Effector memory CD8-positive, alpha-beta T cell (primary cell): ENCODE results near the gene NUAK2.
A peak's percentile ranks its signal among the peaks of the same experiment; 100 is the strongest.
"Not testable (repeated sequence)": the region's sequence is repeated elsewhere in the genome, so short reads cannot be mapped to it uniquely, and the experiment has no call there.

Experiments used
- ATAC-seq: fragments of 150-1000 bp; cut with Tn5 transposase; replicated peaks from 2 replicates; pipeline ENCODE4 v1.10.0; 2021; ENCODE audit warnings: mild to moderate bottlenecking, moderate library complexity
- DNase-seq, 3 experiments: peaks; one replicate each; pipeline ENCODE4 v3.0.0; 2021
- H3K27ac Mint-ChIP-seq, 2 donors: one replicate each; pipeline ENCODE4 v1.8.0; 2022; ENCODE audit warnings: mild to moderate bottlenecking in 2 of 2, mixed read lengths in 2 of 2, moderate library complexity in 2 of 2
- H3K27me3 Mint-ChIP-seq, 2 donors: one replicate each; pipeline ENCODE4 v1.8.0; 2022; ENCODE audit warnings: mixed read lengths in 2 of 2
- H3K36me3 Mint-ChIP-seq: one replicate; pipeline ENCODE4 v1.8.0; 2022; ENCODE audit warnings: mild to moderate bottlenecking, moderate library complexity, mixed read lengths; ENCODE audit not compliant: insufficient read depth
- H3K4me1 Mint-ChIP-seq, 2 donors: one replicate each; pipeline ENCODE4 v1.8.0; 2022; ENCODE audit warnings: low read depth in 2 of 2, mixed read lengths in 2 of 2
- H3K4me3 Mint-ChIP-seq, 2 donors: one replicate each; pipeline ENCODE4 v1.8.0; 2022; ENCODE audit warnings: mild to moderate bottlenecking in 2 of 2, mixed read lengths in 2 of 2, moderate library complexity in 2 of 2
- H3K9me3 Mint-ChIP-seq, 2 donors: one replicate each; pipeline ENCODE4 v1.8.0; 2022; ENCODE audit warnings: mixed read lengths in 2 of 2

NUAK2 gene

DNA sequence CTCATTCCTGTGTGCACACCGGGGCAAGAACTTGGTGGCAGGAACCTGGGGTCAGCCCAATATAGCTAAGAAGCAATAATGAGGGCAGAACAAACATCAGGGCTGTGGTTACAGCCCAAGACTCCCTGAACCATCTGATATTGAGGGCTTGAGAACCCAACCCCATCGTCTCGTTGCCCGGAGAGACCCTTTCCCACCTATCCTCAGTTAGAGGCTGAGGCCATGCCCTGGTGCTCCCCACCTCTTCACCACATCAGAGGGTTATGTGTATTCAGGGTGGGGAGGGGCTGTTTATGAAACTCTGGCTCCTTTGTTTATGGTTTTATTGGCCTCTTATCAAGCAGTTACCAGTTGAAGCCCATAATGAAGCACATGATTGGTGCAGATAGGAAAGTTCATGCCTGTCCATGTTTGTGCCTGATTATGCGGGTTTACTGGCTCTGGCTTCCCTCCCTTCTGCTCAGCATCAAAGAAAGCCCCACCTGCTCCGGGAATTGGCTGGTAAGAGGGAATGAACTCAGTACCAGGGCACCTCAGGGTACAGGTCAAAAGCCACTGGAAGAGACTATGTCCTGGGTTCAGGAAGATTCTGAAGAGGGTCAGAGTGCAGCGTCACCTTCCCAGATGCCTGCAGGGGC is 14.5 kb downstream of the NUAK2 start:
- Mint-ChIP-seq H3K27me3 (no peaks in the 10 kb centered on the region), H3K36me3 (peaks cover 82% of the 10 kb centered on the region), H3K27ac (peak overlapping the region in 1 of 2 donors; percentile 5), H3K9me3 (no peaks in the 10 kb centered on the region), H3K4me1 (peaks cover 28 to 37% of the 10 kb centered on the region in 2 donors), H3K4me3 (no peak overlapping the region)
- ATAC-seq (no peak), DNase-seq (no peak)

DNA sequence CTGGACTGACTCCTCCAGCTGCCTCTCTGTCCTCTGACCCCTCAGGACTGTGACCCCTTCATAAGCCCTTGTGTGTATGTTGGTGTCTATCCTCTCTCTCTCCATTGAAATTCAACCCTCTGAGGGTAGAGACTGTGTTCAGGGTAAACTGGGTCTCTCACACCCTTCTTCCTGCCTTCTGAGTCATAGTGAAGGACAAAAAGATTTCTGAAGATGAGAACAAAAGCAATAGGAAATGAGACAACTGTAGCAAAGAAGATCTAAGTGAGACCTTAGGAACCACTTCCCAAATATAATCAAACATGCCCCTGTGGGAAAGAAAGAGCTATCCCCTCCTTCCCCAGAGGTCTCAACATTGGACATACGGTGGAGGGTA is 16.9 kb downstream of the NUAK2 start:
- Mint-ChIP-seq H3K27ac (peak overlapping the region in 1 of 2 donors; percentile 55), H3K27me3 (no peaks in the 10 kb centered on the region), H3K4me1 (peaks cover 17 to 20% of the 10 kb centered on the region in 2 donors), H3K36me3 (peaks cover 72% of the 10 kb centered on the region), H3K9me3 (no peaks in the 10 kb centered on the region), H3K4me3 (no peak overlapping the region)
- ATAC-seq: no peak
- DNase-seq: no peak

DNA sequence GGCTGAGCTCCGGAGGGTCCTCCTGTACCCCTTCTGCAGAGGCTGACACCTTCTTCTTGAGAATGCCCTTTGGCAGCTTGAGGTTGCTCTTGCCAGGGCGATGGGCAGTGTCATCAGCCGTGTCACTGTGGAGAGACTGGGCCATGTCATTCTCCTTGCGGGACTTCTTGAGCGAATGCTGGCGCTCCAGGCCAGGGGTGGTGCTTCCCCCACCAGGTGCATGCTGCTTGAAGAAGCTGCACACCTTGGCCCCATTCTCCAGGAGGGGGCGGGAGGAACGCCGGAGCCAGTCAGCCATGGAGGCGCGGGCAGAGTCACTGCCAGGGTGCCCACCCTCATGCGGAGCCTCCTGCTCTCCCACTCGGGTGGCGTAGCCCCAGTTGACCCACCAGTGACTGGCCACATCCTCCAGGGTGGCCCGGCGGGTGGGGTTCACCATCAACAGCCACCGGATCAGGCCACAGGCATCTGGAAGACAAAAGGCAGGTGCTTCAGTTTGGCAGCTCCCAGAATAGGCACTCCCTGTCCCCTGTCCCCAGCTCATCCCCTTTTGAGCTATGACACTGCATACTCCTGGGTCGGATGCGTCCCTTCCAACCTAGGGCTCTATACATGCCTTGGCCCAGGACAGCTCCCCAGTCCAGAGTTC is 17.4 kb downstream of the NUAK2 start:
- no peak for DNase-seq
- no peak for ATAC-seq
- peaks cover 67% of the 10 kb centered on the region for H3K36me3 Mint-ChIP-seq
- no peaks in the 10 kb centered on the region for H3K9me3 Mint-ChIP-seq
- peaks cover 15 to 17% of the 10 kb centered on the region in 2 donors for H3K4me1 Mint-ChIP-seq
- no peaks in the 10 kb centered on the region for H3K27me3 Mint-ChIP-seq
- H3K4me3 Mint-ChIP-seq: no peak overlapping the region
- H3K27ac Mint-ChIP-seq: peak overlapping the region in 1 of 2 donors; percentile 55

DNA sequence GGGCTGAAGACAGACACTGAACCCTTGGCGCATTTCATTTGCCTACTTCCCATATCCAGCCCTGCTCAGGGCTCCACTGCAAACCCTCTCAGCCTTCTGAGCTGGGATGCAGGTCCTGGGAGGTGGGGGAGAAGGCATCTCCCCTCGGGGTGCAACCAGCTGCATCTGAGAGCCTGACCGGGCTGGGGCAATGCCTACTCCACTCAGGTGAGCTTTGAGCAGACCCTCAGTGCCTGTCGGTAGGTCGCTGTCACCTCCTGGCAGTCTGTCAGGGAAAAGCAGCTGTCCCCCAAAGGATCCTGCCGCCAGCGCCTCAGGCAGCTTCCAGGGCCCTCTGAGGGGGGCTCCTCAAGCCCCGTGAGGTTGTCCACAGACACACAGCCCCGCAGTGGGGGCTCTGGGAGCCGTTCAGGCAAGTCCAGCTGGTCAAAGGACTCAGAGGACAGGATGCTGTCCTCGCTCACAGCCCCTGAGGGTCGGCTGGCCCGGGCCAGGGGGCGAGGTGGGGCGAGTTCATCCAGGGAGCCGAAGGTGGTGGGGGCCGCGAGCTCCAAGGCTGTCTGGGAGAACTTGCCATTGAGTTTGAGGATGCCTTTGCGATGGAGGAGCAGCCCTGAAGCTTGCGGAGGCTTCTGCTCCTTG is 18.2 kb downstream of the NUAK2 start:
- ATAC-seq: no peak
- Mint-ChIP-seq H3K4me3 (no peak overlapping the region), H3K27ac (no peak overlapping the region), H3K27me3 (no peaks in the 10 kb centered on the region), H3K36me3 (peaks cover 60% of the 10 kb centered on the region), H3K4me1 (peaks cover 11 to 20% of the 10 kb centered on the region in 2 donors), H3K9me3 (no peaks in the 10 kb centered on the region)
- DNase-seq: no peak

DNA sequence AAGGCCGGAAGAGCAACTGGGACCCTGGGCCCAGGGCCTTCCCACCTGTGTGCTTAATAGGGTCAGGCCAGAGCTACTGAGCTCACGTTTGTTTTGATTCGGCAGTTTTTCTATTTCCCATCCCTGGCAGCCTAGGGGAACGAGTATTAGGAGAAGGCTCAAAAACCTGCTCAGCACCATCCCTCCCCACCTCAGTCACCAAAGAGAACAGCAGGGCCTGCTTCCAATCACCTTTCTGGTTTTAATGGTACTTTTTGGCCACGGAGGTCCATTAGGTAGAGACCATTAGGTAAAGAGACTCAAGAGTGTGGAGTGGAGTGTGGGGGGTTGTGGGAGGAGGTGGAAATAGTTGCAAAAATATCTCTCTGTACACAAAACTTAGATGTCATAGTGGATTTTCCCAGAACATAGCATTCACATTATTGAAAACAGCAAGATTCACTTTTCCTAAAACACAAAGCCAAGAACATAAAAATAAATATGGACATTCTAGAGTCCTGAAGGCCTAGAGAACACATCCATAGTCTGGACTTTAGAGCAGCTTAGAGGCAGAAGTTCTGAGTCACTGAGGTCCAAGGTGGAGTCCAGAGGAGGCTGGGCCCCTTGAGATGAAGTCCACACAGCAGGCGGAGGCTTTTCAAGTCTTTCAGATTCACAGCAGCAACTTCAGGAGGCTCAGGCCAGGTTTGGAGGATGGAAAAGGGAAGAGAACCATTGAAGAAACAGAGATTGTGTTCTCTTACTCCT is 19.5 kb downstream of the NUAK2 start:
- Mint-ChIP-seq H3K4me3 (no peak overlapping the region), H3K27ac (peak overlapping the region; percentile 33 to 75), H3K27me3 (no peaks in the 10 kb centered on the region), H3K36me3 (peaks cover 46% of the 10 kb centered on the region), H3K4me1 (peaks cover 18 to 20% of the 10 kb centered on the region in 2 donors), H3K9me3 (no peaks in the 10 kb centered on the region)
- DNase-seq (no peak), ATAC-seq (no peak)

DNA sequence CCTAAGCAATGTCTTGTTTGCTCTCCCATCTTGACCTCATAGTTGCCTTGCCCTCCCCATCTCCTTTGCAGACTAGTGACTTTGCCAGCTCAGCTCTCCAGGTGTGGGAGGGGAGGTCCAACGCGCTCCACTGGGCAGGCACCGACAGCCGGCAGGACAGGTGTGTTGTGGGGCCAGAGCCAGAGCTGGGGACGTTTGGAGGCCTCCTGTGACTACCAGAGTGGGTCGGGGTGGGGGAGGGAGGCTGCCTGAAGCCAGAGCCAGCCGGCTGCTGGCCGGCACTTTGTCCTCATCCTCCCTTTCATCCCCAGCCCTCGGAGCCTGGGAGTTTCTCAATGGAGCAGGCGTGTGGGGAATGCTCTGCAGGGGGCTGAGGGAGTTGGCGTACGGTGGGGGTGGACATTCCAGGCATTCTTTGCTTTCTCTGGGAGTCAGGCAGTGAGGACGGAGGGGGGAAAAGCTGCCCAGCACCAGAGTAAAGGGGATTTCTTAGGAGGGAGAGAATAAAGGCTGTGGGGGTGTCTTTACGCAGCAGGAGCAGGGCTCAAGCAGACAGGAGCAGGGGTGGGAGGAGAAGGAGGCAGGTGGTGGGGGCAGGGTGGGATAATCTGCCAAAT is 20.2 kb downstream of the NUAK2 start:
- Mint-ChIP-seq H3K36me3 (peaks cover 39% of the 10 kb centered on the region), H3K4me1 (peaks cover 25 to 27% of the 10 kb centered on the region in 2 donors), H3K27ac (no peak overlapping the region), H3K4me3 (no peak overlapping the region), H3K9me3 (no peaks in the 10 kb centered on the region), H3K27me3 (no peaks in the 10 kb centered on the region)
- no peak for DNase-seq
- ATAC-seq: no peak

DNA sequence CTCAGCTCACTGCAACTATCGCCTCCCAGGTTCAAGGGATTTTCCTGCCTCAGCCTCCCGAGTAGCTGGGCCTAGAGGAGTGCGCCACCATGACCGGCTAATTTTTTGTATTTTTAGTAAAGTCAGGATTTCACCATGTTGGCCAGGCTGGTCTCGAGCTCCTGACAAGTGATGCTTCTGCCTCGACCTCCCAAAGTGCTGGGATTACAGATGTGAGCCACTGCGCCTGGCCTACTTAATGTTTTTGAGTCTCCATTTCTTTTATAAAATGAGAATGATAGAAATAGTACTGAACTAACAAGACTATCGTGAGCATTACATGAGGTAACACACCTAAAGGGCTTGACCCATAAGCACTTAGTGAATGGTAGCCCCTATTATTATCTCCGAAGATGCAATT is 21.4 kb downstream of the NUAK2 start:
- H3K4me3 Mint-ChIP-seq: no peak overlapping the region
- DNase-seq (no peak), ATAC-seq (no peak)
- no peaks in the 10 kb centered on the region for H3K27me3 Mint-ChIP-seq
- peaks cover 31 to 36% of the 10 kb centered on the region in 2 donors for H3K4me1 Mint-ChIP-seq
- peak overlapping the region; percentile 22 to 41 for H3K27ac Mint-ChIP-seq
- H3K9me3 Mint-ChIP-seq: no peaks in the 10 kb centered on the region
- peaks cover 28% of the 10 kb centered on the region for H3K36me3 Mint-ChIP-seq

DNA sequence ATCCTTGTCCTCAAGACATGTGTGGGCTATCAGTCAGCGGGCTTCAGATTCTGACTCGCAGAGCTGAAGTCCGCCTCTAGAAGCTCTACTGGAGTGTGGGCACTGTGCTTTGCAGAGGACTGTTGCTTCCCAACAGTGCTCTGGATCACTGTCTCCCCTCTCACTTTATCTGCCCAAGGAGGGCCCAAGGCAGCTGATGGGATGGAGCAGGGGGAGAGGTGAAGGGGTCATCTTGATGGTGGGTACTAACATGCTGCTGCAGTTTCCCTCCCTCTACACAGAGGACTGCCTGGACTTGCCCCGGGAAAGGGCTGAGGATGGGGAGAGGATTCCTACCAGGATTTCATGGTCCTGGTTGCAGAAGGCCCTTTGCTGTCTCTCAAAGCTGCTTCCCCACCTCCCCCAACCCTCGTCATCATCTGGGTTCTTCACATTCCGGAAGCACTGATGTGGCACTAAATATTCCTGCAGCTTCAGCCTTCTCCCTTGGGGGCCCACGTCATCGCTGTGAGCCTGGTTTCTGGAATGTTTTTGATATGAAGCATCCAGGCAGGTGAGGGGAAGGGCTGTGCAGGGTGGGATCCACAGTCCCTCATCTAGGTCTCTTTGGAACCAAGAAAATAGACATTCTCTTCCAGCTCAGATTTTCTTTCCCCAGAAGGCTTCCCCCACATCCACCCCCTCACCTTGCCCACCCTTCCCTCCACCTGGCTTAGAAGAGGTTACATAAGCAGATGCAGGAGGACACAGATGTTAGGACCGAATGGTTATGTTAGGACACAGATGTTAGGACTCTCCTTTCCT is 23.2 kb downstream of the NUAK2 start:
- peaks cover 16% of the 10 kb centered on the region for H3K36me3 Mint-ChIP-seq
- peaks cover 34 to 48% of the 10 kb centered on the region in 2 donors for H3K4me1 Mint-ChIP-seq
- H3K9me3 Mint-ChIP-seq: no peaks in the 10 kb centered on the region
- ATAC-seq: no peak
- no peak overlapping the region for H3K4me3 Mint-ChIP-seq
- no peak for DNase-seq
- H3K27ac Mint-ChIP-seq: peak overlapping the region; percentile 10 to 68
- no peaks in the 10 kb centered on the region for H3K27me3 Mint-ChIP-seq

DNA sequence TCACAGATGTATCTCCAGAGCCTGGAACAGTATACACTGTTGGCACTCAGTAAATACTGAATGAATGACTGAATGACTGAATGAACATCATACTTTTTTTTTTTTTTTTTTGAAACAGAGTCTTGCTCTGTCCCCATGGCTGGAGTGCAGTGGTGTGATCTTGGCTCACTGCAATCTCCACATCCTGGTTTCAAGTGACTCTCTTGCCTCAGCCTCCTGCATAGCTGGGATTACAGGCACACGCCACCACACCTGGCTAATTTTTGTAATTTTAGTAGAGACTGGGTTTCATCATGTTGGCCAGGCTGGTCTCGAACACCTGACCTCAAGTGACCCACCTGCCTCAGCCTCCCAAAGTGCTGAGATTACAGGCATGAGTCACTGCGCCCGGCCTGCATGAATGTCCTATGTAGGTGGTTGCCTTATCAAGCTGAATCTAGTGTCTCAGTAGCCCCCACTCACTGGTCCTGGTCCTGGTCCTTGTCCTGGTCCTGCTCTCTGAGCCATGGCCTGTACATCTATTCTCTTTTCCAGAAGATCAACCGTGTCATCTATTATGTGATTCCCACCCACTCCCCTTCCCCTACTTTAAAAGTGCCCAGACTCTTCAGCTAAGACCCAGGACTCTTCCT is 23.9 kb downstream of the NUAK2 start:
- not testable (repeated sequence) for H3K27me3 Mint-ChIP-seq, ATAC-seq, H3K4me3 Mint-ChIP-seq, H3K9me3 Mint-ChIP-seq, DNase-seq
- peak overlapping the region; percentile 67 to 68 for H3K27ac Mint-ChIP-seq
- peaks cover 35 to 56% of the 10 kb centered on the region in 2 donors for H3K4me1 Mint-ChIP-seq
- peaks cover 16% of the 10 kb centered on the region for H3K36me3 Mint-ChIP-seq

DNA sequence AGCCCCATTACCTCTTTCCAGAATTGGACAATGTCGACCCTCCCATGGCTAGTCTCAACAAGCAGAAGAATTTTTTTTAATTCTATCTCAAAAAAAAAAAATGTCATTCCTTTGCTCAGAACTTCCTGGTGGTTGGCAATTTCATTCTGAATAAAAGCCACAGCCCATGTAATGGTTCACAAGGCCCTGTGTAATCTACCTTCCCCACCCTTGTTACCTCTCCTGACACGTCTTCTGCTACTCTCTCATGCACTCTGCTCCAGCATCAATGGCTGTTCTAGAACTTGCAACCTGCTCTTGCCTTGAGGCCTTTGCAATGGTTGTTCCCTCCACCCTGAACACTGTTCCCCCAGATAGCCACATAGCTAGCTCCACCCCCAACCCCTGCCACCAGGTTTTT is 25.4 kb downstream of the NUAK2 start:
- Mint-ChIP-seq H3K27me3 (no peaks in the 10 kb centered on the region), H3K9me3 (no peaks in the 10 kb centered on the region), H3K36me3 (peaks cover 7% of the 10 kb centered on the region), H3K27ac (peak overlapping the region in 1 of 2 donors; percentile 67), H3K4me3 (peak overlapping the region in 1 of 2 donors; percentile 57), H3K4me1 (peaks cover 37 to 61% of the 10 kb centered on the region in 2 donors)
- no peak for ATAC-seq
- no peak for DNase-seq

DNA sequence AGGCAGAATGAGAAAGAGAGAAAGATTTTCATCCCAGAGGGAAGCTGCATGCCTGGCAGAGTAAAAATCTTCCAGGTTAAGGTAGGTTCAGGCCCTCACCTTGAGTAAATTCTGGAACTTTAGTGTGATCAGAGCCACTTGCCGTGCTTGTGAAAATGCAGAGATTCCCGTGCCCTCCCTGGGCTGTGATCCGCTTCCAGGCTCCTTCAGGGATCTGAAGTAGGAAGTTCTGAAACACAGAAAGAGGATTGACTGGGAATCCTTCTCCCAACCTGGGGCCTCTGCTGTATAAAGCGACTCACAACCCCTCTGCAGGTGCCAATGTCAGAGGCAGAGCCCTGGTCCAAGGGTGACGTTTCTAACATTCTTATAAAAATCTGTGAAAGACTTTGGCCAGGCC is 26.6 kb downstream of the NUAK2 start:
- Mint-ChIP-seq H3K36me3 (peaks cover 4% of the 10 kb centered on the region), H3K9me3 (no peaks in the 10 kb centered on the region), H3K4me1 (peaks cover 37 to 63% of the 10 kb centered on the region in 2 donors), H3K27ac (peak overlapping the region; percentile 46 to 52), H3K27me3 (no peaks in the 10 kb centered on the region), H3K4me3 (no peak overlapping the region)
- no peak for DNase-seq
- no peak for ATAC-seq

DNA sequence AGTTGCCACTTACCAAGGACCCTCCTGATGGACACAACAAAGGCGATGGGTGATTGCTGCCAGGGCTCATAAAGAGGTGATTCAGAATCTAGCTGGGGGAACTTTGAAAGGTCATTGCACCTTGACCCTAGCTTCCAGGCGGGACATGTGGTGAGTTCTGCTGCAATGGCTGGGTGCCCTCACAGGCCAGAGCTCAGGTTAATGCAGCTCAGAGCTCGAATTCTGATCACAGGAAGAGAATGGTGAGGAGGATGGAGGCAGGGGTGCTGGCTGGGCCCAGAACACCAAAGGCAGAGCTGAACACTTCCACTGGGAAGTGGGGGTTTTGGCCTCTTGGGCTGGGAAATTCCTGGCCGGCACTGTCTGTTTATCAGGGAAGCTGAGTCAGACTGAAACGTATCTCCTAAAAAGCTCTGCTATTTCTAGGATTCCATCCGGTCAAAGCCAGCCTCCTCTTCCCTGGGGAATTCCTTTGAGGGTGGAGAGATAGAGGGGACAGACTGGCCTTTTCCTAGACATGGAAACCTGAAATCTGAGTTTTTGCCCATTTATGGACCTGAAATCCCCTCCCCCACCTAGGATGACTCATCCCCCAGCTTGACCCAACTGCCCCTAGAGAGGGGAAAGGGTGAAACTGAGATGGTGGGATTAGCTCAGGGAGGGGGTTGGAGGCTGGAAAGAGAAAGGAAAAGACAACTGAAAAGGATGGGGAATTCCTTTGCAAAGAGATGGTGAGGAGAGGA is 27.2 kb downstream of the NUAK2 start:
- no peak for ATAC-seq
- H3K9me3 Mint-ChIP-seq: no peaks in the 10 kb centered on the region
- H3K27me3 Mint-ChIP-seq: no peaks in the 10 kb centered on the region
- no peak for DNase-seq
- H3K4me3 Mint-ChIP-seq: no peak overlapping the region
- H3K4me1 Mint-ChIP-seq: peaks cover 39 to 67% of the 10 kb centered on the region in 2 donors
- H3K27ac Mint-ChIP-seq: peak overlapping the region; percentile 46 to 73
- H3K36me3 Mint-ChIP-seq: peaks cover 4% of the 10 kb centered on the region
